WI38 (cell line): ENCODE data around the gene HOXD3.

Experiments
- H3K4me3 ChIP-seq: 2 replicates; pipeline ENCODE4 v1.5.1; 2011; ENCODE audit warnings: low read depth, mild to moderate bottlenecking, control low read depth, low read length
- CTCF ChIP-seq: IDR thresholded peaks from 2 replicates; pipeline ENCODE4 v1.5.1; 2012; ENCODE audit warnings: low read depth, mild to moderate bottlenecking, control low read depth, low read length

HOXD3 gene

GRCh38 chr2:176184749-176185148 is 27.6 kb downstream of the HOXD3 start:
- no peak for TF ChIP-seq CTCF
- no peak overlapping the region for H3K4me3 ChIP-seq

GRCh38 chr2:176186024-176186423 is 28.9 kb downstream of the HOXD3 start:
- H3K4me3 ChIP-seq = no peak overlapping the region
- no peak for TF ChIP-seq CTCF

- peak overlapping the region; percentile 54 for H3K4me3 ChIP-seq
- no peak for TF ChIP-seq CTCF
Measured at GRCh38 chr2:176187200-176187898, 30.2 kb downstream of the HOXD3 start.

- TF ChIP-seq CTCF = no peak
- H3K4me3 ChIP-seq = peak within 1 kb of the TSS; percentile 54
Measured at GRCh38 chr2:176187899-176188773, 31.0 kb downstream of the HOXD3 start, which contains the start of gene HOXD1. Gene HOXD1, plus strand, starts transcription at chr2:176188668. Its CDS starts 134 bp downstream, at chr2:176188802.

DNA sequence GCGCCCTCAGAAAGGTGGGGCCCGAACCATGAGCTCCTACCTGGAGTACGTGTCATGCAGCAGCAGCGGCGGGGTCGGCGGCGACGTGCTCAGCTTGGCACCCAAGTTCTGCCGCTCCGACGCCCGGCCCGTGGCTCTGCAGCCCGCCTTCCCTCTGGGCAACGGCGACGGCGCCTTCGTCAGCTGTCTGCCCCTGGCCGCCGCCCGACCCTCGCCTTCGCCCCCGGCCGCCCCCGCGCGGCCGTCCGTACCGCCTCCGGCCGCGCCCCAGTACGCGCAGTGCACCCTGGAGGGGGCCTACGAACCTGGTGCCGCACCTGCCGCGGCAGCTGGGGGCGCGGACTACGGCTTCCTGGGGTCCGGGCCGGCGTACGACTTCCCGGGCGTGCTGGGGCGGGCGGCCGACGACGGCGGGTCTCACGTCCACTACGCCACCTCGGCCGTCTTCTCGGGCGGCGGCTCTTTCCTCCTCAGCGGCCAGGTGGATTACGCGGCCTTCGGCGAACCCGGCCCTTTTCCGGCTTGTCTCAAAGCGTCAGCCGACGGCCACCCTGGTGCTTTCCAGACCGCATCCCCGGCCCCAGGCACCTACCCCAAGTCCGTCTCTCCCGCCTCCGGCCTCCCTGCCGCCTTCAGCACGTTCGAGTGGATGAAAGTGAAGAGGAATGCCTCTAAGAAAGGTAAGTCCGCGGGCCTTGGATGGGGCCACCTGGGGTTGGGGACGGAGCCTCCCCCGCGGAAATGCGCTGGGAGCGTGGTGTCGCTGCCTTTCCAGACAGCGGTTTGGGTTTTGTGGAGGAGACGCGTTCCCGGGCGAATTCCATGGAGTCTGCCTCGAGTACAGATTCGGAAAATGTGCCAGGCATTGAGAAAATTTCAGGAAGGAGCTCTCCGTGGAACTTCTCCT is 31.9 kb downstream of the HOXD3 start:
- peak overlapping the region; percentile 54 for H3K4me3 ChIP-seq
- TF ChIP-seq CTCF = no peak

DNA sequence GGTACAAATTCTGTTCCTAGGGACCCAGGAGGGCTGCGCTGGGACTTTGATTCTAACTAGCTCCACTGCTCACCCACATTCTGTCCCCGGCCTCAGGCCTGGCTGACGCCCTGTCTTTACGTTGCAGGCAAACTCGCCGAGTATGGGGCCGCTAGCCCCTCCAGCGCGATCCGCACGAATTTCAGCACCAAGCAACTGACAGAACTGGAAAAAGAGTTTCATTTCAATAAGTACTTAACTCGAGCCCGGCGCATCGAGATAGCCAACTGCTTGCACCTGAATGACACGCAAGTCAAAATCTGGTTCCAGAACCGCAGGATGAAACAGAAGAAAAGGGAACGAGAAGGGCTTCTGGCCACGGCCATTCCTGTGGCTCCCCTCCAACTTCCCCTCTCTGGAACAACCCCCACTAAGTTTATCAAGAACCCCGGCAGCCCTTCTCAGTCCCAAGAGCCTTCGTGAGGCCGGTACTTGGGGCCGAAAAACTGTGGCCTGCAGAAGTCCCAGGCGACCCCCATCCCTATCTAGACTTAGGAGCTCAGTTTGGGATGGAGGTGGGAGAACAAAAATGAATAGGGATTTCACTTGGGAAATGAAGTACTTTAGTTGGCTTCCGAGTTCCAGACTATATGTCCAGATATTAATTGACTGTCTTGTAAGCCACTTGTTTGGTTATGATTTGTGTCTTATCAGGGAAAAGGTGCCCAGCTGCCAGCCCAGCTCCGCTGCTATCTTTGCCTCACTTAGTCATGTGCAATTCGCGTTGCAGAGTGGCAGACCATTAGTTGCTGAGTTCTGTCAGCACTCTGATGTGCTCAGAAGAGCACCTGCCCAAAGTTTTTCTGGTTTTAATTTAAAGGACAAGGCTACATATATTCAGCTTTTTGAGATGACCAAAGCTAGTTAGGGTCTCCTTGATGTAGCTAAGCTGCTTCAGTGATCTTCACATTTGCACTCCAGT is 32.9 kb downstream of the HOXD3 start:
- H3K4me3 ChIP-seq = 0 out of 2 replicates have a peak overlapping the region, but pooled peaks have one; percentile 10
- no peak for TF ChIP-seq CTCF
